Progenitor cell of endocrine pancreas (in vitro differentiated cells): ENCODE results near the gene GRK5. TPM values are rescaled to one million over a fixed set of nuclear protein-coding genes. Genes with fewer than 3 reads are reported as not detected.

Experiments used
- DNase-seq: peaks from one replicate; pipeline ENCODE4 v3.0.0; 2021; ENCODE audit warnings: low spot score; ENCODE audit not compliant: unreplicated experiment
- H3K27ac Mint-ChIP-seq: 2 replicates; pipeline ENCODE4 v1.8.0; 2021; ENCODE audit warnings: mild to moderate bottlenecking, moderate library complexity, mixed read lengths
- H3K27me3 Mint-ChIP-seq: 2 replicates; pipeline ENCODE4 v1.8.0; 2021; ENCODE audit warnings: mixed read lengths
- H3K36me3 Mint-ChIP-seq: 2 replicates; pipeline ENCODE4 v1.8.0; 2022; ENCODE audit warnings: mixed read lengths; ENCODE audit not compliant: insufficient read depth
- H3K4me1 Mint-ChIP-seq: 2 replicates; pipeline ENCODE4 v1.8.0; 2021; ENCODE audit warnings: low read depth, mixed read lengths
- H3K4me3 Mint-ChIP-seq: 2 replicates; pipeline ENCODE4 v1.8.0; 2021; ENCODE audit warnings: low read depth, mild to moderate bottlenecking, moderate library complexity, mixed read lengths
- H3K9me3 Mint-ChIP-seq: 2 replicates; pipeline ENCODE4 v1.8.0; 2021; ENCODE audit warnings: low read depth, mixed read lengths
- total RNA-seq: library from RNA; stranded (reverse); gene quantifications from 2 replicates; pipeline ENCODE4 v1.2.1, GENCODE V29; 2021
- TF ChIP-seq, protein P1 (sequence below): fragments of 200-600 bp; sonication (generic); IDR thresholded peaks from one replicate; pipeline ENCODE4 v1.5.0; 2021; ENCODE audit warnings: antibody characterized with exemption, mild to moderate bottlenecking; ENCODE audit not compliant: unreplicated experiment

Gene GRK5
- total RNA-seq, 1 donor from 2014 or later = 21.6 TPM

DNA sequence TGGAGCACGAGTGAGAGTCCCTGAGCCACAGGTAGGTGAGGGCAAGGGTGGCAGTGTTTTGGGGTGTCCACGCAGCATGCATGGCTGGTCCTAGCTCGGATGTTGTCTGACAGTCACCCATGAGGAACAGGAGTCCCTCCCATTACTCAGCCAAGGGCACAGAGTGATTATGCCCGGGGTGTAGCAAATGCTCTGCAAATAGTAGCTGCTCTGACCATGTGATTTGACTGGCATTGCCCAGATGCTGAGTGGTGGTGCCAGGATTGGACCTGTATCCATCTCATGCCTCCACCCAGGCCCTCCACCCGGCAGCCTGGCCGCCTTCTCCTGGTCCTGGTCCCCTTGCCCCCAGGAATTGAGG is 150.8 kb downstream of the GRK5 start:
- DNase-seq = no peak

DNA sequence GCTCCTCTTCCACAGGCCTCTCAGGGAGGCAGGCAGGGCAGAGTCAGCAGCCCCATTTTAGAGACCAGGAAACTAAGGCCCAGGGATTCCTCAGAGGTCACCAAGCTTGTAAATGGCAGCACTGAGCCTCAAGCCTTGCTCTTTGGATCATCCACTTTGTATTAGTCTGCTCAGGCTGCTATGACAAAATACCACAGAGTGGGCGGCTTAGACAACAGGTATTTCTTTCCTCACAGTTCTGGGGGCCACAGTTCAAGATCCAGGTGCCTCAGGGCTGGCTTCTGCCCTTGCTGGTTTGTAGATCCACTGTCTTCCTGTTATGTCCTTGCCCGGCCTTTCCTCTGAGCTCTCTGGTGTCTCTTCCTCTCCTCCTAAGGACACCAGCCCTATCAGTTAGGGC is 151.2 kb downstream of the GRK5 start:
- Mint-ChIP-seq H3K9me3 (peaks cover 7% of the 10 kb centered on the region), H3K27me3 (no peaks in the 10 kb centered on the region), H3K4me1 (peaks cover 3% of the 10 kb centered on the region), H3K4me3 (no peak overlapping the region), H3K27ac (no peak overlapping the region), H3K36me3 (peaks cover 5% of the 10 kb centered on the region)
- TF ChIP-seq, protein P1, sequence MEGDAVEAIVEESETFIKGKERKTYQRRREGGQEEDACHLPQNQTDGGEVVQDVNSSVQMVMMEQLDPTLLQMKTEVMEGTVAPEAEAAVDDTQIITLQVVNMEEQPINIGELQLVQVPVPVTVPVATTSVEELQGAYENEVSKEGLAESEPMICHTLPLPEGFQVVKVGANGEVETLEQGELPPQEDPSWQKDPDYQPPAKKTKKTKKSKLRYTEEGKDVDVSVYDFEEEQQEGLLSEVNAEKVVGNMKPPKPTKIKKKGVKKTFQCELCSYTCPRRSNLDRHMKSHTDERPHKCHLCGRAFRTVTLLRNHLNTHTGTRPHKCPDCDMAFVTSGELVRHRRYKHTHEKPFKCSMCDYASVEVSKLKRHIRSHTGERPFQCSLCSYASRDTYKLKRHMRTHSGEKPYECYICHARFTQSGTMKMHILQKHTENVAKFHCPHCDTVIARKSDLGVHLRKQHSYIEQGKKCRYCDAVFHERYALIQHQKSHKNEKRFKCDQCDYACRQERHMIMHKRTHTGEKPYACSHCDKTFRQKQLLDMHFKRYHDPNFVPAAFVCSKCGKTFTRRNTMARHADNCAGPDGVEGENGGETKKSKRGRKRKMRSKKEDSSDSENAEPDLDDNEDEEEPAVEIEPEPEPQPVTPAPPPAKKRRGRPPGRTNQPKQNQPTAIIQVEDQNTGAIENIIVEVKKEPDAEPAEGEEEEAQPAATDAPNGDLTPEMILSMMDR = no peak
- no peak for DNase-seq

More for the DNA sequence above, 150.8 kb downstream of the GRK5 start:
- no peaks in the 10 kb centered on the region for H3K27me3 Mint-ChIP-seq
- TF ChIP-seq, protein P1 = no peak
- no peak overlapping the region for H3K4me3 Mint-ChIP-seq
- peaks cover 3% of the 10 kb centered on the region for H3K4me1 Mint-ChIP-seq
- H3K27ac Mint-ChIP-seq = no peak overlapping the region
- H3K9me3 Mint-ChIP-seq = peaks cover 7% of the 10 kb centered on the region
- H3K36me3 Mint-ChIP-seq = peaks cover 5% of the 10 kb centered on the region

DNA sequence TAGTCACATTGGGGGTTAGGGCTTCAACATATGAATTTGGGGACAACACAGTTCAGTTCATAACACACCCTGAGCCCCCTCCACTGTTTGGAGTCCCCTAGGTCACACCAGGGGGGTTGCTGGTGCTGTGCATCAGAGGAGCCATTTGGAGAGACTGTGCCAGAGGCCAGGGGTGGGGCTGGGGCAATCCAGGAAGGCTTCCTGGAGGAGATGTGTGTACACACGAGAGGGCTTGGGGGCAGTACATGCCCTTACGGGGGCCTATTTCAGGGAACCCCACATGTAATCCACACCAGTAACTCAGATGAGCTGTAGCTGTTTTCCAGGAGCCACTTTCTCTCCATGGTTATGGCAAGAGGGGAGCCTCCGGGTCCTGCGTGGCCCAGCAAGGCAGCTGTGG is 151.7 kb downstream of the GRK5 start:
- TF ChIP-seq, protein P1 = no peak
- peaks cover 7% of the 10 kb centered on the region for H3K9me3 Mint-ChIP-seq
- H3K4me1 Mint-ChIP-seq = peaks cover 3% of the 10 kb centered on the region
- peaks cover 5% of the 10 kb centered on the region for H3K36me3 Mint-ChIP-seq
- no peak for DNase-seq
- H3K27me3 Mint-ChIP-seq = no peaks in the 10 kb centered on the region
- no peak overlapping the region for H3K4me3 Mint-ChIP-seq
- no peak overlapping the region for H3K27ac Mint-ChIP-seq

DNA sequence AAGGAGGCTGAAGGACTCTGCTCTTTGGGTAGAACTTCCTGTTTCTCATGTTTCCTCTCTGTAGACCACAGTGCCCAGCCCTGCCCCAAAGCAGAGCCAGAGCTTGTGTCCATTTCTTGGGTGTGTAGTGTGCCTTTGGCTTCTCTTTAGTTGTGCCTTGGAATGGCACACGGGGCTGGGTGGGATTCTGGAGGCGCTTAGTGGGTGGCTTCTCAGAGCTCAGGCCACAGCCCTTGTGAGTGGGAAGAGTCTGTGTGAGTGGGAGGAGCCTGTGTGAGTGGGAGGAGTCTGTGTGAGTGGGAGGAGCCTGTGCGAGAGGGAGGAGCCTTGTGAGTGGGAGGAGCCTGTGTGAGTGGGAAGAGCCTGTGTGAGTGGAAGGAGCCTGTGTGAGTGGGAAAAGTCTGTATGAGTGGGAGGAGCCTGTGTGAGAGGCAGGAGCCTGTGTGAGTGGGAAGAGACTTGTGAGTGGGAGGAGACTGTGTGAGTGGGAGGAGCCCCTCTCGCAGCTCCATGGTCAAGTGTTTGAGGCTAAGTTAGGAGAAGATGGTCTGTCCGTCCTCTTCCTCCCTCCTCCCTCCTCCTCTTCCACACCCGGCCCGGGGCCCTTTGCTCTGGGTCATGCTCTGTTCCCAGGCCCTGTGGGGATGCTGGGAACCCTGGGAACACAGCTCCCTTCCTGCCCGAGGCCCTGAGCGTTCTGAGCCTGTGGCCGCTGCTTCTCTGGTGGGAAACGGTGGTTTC is 153.0 kb downstream of the GRK5 start:
- Mint-ChIP-seq H3K4me3 (no peak overlapping the region), H3K4me1 (peaks cover 3% of the 10 kb centered on the region), H3K9me3 (peaks cover 7% of the 10 kb centered on the region), H3K27ac (no peak overlapping the region), H3K27me3 (no peaks in the 10 kb centered on the region), H3K36me3 (peaks cover 5% of the 10 kb centered on the region)
- DNase-seq = no peak
- TF ChIP-seq, protein P1 = no peak

GRCh38 chr10:119361037-119361436 is 153.7 kb downstream of the GRK5 start:
- TF ChIP-seq, protein P1 = no peak
- H3K4me3 Mint-ChIP-seq = no peak overlapping the region
- no peak for DNase-seq
- no peak overlapping the region for H3K27ac Mint-ChIP-seq
- H3K36me3 Mint-ChIP-seq = peaks cover 1% of the 10 kb centered on the region
- H3K27me3 Mint-ChIP-seq = no peaks in the 10 kb centered on the region
- H3K4me1 Mint-ChIP-seq = peaks cover 3% of the 10 kb centered on the region
- H3K9me3 Mint-ChIP-seq = peaks cover 2% of the 10 kb centered on the region
